SKM-1 (cell line): ENCODE data around the gene RNF223.
A peak's percentile ranks its signal among the peaks of the same experiment; 100 is the strongest.
"Not testable (repeated sequence)": the region's sequence is repeated elsewhere in the genome, so short reads cannot be mapped to it uniquely, and the experiment has no call there.

Experiments
- DNase-seq: peaks from one replicate; lab custom pipeline; 2025; ENCODE audit not compliant: unreplicated experiment; lab: John Stamatoyannopoulos, UW

The RNF223 gene

DNA sequence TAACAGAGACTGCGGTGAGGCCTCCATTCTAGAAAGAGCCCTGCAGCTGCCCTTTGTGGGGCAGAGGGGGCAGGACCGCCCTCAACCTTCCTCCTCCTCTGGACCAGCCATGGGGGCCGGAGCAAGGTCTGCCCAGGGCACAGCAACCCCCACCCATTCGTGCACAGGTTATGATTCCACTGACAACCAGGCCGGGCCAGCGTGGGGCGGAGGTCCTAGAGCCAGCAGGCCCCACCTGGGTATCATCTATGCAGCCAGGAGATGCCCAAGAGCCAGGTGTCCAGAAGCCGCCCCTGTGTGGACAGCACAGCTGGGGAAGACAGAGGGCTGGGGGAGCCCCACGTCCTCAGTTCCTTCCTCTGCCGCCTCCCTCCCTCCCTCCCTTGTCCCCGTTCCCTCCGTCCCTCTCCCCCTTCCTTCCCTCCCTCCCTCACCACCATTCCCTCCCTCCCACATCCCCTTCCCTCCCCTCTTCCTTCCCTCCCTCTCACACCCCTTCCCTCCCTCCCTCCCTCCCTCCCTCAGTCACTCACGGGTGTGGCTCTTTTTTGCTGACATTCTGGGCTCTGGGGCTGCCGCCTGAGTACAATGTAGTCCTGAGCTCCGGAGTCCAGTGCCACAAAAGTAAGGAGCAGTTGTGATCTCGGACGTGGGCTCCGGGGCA lies 12.3 kb downstream of the RNF223 start:
- no peak for DNase-seq

GRCh38 chr1:1060281-1061000 lies 13.7 kb downstream of the RNF223 start:
- DNase-seq, result no peak

- peak; percentile 64 for DNase-seq
Measured at GRCh38 chr1:1059494-1060280, 14.4 kb downstream of the RNF223 start.

GRCh38 chr1:1058921-1059493 lies 15.1 kb downstream of the RNF223 start:
- no peak for DNase-seq

- no peak for DNase-seq
Measured at GRCh38 chr1:1058088-1058905, 15.8 kb downstream of the RNF223 start.

DNA sequence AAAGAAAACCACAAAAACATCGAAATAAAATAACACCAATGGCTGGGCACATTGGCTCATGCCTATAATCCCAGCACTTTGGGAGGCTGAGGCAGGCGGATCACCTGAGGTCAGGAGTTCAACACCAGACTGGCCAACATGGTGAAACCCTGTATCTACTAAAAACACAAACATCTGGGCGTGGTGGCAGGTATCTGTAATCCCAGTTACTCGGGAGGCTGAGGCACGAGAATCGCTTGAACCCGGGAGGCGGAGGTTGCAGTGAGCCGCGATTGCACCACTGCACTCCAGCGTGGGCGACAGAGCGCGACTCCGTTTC lies 16.4 kb downstream of the RNF223 start:
- DNase-seq, result not testable (repeated sequence)

DNA sequence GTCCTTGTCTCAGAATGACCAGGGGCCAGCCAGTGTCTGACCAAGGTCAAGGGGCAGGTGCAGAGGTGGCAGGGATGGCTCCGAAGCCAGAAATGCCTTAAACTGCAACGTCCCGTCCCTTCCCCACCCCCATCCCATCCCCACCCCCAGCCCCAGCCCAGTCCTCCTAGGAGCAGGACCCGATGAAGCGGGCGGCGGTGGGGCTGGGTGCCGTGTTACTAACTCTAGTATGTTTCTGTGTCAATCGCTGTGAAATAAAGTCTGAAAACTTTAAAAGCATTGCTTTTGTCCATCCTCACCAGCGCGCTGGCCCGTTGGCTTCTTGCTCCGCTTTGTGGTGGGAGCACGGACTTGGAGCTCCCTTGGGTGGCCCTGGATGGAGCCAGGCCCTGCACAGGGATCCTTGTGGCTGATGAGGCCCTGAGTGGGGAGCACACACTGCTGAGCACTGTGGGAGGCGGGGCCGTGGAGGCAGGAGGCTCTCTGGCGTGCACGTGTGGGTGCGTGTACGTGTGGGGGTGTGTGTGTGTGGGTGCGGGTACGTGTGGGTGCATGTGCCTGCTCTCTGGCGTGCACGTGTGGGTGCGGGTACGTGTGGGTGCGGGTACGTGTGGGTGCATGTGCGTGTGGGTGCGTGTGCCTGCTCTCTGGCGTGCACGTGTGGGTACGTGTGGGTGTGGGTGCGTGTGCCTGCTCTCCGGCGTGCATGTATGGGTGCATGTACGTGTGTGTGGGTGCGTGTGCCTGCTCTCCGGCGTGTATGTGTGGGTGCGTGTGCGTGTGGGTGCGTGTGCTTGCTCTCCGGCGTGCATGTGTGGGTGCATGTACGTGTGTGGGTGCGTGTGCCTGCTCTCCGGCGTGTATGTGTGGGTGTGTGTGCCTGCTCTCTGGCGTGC lies 18.0 kb downstream of the RNF223 start:
- no peak for DNase-seq

- no peak for DNase-seq
Measured at GRCh38 chr1:1054971-1055370, 19.1 kb downstream of the RNF223 start.

- no peak for DNase-seq
Measured at GRCh38 chr1:1054099-1054700, 19.9 kb downstream of the RNF223 start.

- no peak for DNase-seq
Measured at GRCh38 chr1:1053682-1054081, 20.4 kb downstream of the RNF223 start.

DNA sequence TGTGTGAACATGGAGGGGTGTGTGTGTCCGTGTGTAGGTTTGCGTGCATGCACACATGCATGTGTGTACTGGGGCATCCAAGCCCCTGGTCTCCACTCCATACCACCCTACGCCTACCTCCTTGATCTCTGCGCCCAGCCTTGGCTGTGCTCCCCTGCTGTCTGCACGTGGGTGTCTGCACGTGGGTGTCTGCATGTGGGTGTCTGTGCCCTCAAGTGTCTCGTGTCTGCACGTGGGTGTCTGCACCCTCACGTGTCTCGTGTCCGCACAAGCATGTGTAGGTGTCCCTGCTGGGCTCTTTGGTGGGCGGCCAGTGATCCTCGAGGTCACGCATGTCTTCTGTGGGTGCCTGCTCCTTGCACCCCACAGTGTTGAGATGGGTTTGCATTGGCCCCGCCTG lies 21.1 kb downstream of the RNF223 start:
- no peak for DNase-seq

DNA sequence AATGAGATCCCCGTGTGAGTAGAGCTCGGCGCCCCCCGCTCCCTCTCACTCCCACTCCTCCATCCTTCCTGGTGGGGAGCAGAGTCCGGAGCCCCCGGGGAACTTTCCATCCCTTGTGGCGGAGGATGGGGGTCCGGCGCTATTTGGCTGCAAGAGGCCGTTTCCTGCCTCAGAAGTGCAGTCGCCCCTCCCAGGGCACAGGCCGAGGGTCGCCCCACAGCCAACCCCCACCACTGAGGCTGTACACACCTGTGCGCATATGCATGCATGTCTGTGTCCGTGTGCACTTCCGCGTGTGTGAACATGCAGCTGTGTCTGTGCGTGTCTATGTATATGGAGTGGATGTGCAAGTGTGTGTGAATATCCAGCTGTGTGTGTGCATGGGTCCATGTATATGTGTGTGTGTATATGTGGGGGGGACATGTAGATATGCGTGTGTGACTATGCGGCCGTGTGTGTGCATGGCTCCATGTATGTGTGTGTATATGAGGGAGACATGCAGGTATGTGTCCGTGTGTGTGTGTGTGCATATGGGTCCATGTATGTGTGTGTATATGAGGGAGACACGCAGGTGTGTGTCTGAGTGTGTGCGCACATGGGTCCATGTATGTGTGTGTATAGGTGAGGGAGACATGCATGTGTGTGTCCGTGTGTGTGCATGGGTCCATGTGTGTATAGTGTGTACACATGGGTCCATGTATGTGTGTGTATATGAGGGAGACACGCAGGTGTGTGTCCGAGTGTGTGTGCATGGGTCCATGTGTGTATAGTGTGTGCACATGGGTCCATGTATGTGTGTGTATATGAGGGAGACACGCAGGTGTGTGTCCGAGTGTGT lies 21.9 kb downstream of the RNF223 start:
- DNase-seq, result no peak

DNA sequence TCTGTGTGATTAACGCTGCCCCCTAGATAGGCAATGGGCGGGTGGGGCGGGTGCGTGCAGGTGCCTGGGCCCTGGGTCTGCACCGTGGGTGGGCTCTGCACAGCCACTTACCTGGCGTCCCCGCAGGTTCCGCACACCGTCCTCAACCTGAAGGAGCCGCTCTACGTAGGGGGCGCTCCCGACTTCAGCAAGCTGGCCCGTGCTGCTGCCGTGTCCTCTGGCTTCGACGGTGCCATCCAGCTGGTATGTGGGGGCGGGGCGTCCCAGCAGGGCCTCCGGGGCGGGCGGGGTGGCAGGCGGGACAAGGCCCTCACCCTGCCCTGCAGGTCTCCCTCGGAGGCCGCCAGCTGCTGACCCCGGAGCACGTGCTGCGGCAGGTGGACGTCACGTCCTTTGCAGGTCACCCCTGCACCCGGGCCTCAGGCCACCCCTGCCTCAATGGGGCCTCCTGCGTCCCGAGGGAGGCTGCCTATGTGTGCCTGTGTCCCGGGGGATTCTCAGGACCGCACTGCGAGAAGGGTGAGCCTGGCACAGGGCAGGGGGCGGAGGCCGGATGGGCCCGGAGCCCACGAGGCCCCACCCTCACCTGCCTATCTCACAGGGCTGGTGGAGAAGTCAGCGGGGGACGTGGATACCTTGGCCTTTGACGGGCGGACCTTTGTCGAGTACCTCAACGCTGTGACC lies 22.8 kb downstream of the RNF223 start:
- no peak for DNase-seq

DNA sequence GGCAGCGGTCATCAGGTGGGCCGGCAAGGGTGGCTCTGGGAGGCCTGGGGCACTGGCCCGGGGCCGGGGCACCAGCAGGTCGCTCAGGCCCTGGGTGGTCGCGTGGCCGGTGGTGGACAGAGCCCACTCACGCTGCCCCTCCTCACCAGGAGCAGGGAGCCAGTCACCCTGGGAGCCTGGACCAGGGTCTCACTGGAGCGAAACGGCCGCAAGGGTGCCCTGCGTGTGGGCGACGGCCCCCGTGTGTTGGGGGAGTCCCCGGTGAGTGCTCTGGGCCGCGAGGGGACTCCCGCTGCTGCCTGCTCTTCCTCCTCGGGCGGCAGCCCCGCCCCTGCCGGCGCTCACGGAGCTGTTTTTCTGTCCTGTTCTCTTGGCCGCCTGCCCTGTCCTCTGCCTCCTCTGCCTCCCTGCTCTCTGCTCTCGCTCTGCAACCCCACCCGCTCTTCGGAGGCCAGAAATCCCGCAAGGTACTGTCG lies 23.5 kb downstream of the RNF223 start:
- DNase-seq, result no peak

DNA sequence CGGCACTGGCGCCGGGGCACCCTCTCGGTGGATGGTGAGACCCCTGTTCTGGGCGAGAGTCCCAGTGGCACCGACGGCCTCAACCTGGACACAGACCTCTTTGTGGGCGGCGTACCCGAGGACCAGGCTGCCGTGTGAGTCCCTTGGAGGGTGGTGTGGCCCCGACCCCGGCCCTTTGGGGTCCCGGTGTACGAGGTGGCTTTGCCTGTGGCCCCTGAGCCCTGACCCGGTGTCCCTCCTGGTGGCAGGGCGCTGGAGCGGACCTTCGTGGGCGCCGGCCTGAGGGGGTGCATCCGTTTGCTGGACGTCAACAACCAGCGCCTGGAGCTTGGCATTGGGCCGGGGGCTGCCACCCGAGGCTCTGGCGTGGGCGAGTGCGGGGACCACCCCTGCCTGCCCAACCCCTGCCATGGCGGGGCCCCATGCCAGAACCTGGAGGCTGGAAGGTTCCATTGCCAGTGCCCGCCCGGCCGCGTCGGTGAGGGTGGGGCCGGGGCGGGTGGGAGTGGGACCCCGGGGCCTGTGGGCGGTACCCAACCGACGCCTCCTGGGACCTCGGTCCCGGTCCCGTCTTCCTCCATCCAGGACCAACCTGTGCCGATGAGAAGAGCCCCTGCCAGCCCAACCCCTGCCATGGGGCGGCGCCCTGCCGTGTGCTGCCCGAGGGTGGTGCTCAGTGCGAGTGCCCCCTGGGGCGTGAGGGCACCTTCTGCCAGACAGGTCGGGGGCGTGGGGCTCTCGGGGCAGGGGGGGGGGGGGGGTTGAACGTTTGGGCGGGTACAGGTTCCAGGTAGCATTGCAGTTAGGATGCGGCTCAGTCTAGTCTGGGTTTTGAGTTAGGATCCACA lies 24.6 kb downstream of the RNF223 start:
- no peak for DNase-seq

- no peak for DNase-seq
Measured at GRCh38 chr1:1048765-1049164, 25.3 kb downstream of the RNF223 start.

- no peak for DNase-seq
Measured at GRCh38 chr1:1047963-1048362, 26.1 kb downstream of the RNF223 start.
